IMR-90 (cell line): ENCODE results near the gene AKAP5. TPM values are rescaled to one million over a fixed set of nuclear protein-coding genes. Genes with fewer than 3 reads are reported as not detected.
A peak's percentile ranks its signal among the peaks of the same experiment; 100 is the strongest.

ENCODE experiments used
- ATAC-seq: fragments of 200-7000 bp; cut with Tn5 transposase; 2 replicates; pipeline ENCODE4 v1.9.1; 2020; ENCODE audit warnings: low read depth, mild to moderate bottlenecking, moderate library complexity
- BruUV-seq: library from RNA; stranded (reverse); fragments of 400-500 nt; replicated peaks from 2 replicates; lab custom pipeline; 2021; lab: Mats Ljungman, UMichigan
- CTCF ChIA-PET: fragments of 300-600 bp; formaldehyde crosslinking; extraction: SDS; loops from one replicate; lab custom pipeline; 2021; ENCODE audit warnings: antibody characterized with exemption; lab: Yijun Ruan, JAX
- POLR2A ChIA-PET: fragments of 300-600 bp; sonication (Branson Sonifier 250); formaldehyde crosslinking; loops from one replicate; lab custom pipeline; 2022; ENCODE audit warnings: antibody characterized with exemption; ENCODE audit not compliant: unreplicated experiment; lab: Charles Lee
- DNase-seq: peaks from one replicate; pipeline ENCODE4 v3.0.0; 2013
- H2AFZ ChIP-seq: replicated peaks from 2 replicates; pipeline ENCODE3; 2013; ENCODE audit warnings: low read length, mild to moderate bottlenecking; ENCODE audit not compliant: poor library complexity
- H2AK5ac ChIP-seq: 2 replicates; pipeline ENCODE4 v1.6.1; 2013; ENCODE audit warnings: low read depth, low read length, inconsistent platforms
- H2AK9ac ChIP-seq: replicated peaks from 2 replicates; pipeline ENCODE3; 2013; ENCODE audit warnings: mild to moderate bottlenecking, low read depth, low read length, moderate library complexity; ENCODE audit not compliant: poor library complexity
- H2BK120ac ChIP-seq: 2 replicates; pipeline ENCODE4 v1.6.1; 2013; ENCODE audit warnings: low read depth, low read length, inconsistent platforms
- H2BK15ac ChIP-seq: 3 replicates; pipeline ENCODE4 v1.6.1; 2013; ENCODE audit warnings: low read depth, low read length, inconsistent platforms
- H2BK20ac ChIP-seq: 2 replicates; pipeline ENCODE4 v1.6.1; 2013; ENCODE audit warnings: low read depth, mild to moderate bottlenecking, inconsistent platforms, low read length, moderate library complexity
- H2BK5ac ChIP-seq: 2 replicates; pipeline ENCODE4 v1.6.1; 2013; ENCODE audit warnings: mild to moderate bottlenecking, low read depth, low read length, inconsistent platforms; ENCODE audit not compliant: poor library complexity, severe bottlenecking
- H3K14ac ChIP-seq: replicated peaks from 2 replicates; pipeline ENCODE4 v1.6.1; 2013; ENCODE audit warnings: low read depth, low read length, inconsistent platforms
- H3K18ac ChIP-seq: 2 replicates; pipeline ENCODE4 v1.6.1; 2013; ENCODE audit warnings: low read depth, low read length, control low read depth
- H3K23ac ChIP-seq: 2 replicates; pipeline ENCODE4 v1.6.1; 2013; ENCODE audit warnings: low read depth, low read length, inconsistent platforms
- H3K27ac ChIP-seq: 2 replicates; pipeline ENCODE4 v1.5.1; 2013; ENCODE audit warnings: mild to moderate bottlenecking, control low read depth, low read length; ENCODE audit not compliant: insufficient read depth
- H3K27me3 ChIP-seq: 2 replicates; pipeline ENCODE4 v1.6.1; 2013; ENCODE audit warnings: low read length; ENCODE audit not compliant: control insufficient read depth, insufficient read depth
- H3K36me3 ChIP-seq: 2 replicates; pipeline ENCODE4 v1.6.1; 2013; ENCODE audit warnings: low read length, mixed read lengths; ENCODE audit not compliant: control insufficient read depth, insufficient read depth
- H3K4ac ChIP-seq: 2 replicates; pipeline ENCODE4 v1.6.1; 2013; ENCODE audit warnings: low read depth, low read length, inconsistent platforms
- H3K4me1 ChIP-seq: 2 replicates; pipeline ENCODE4 v1.6.1; 2013; ENCODE audit warnings: low read length, mixed read lengths; ENCODE audit not compliant: control insufficient read depth, insufficient read depth
- H3K4me2 ChIP-seq: 2 replicates; pipeline ENCODE4 v1.6.1; 2013; ENCODE audit warnings: low read depth, mild to moderate bottlenecking, control low read depth, low read length, moderate library complexity
- H3K4me3 ChIP-seq: 2 replicates; pipeline ENCODE4 v1.5.1; 2013; ENCODE audit warnings: low read depth, mild to moderate bottlenecking, control low read depth, low read length, moderate library complexity; ENCODE audit not compliant: insufficient read depth
- H3K56ac ChIP-seq: 2 replicates; pipeline ENCODE4 v1.6.1; 2013; ENCODE audit warnings: low read length, inconsistent platforms; ENCODE audit not compliant: insufficient read depth; ENCODE audit errors: extremely low read depth
- H3K79me1 ChIP-seq, 2 experiments: 2 replicates each; pipeline ENCODE4 v1.6.1; 2013; ENCODE audit warnings: low read length in 2 of 2, inconsistent platforms in 1 of 2, low read depth in 1 of 2
- H3K9ac ChIP-seq: 2 replicates; pipeline ENCODE4 v1.6.1; 2013; ENCODE audit warnings: low read depth, low read length, control low read depth
- H3K9me1 ChIP-seq: 2 replicates; pipeline ENCODE4 v1.6.1; 2013; ENCODE audit warnings: low read length, inconsistent platforms; ENCODE audit not compliant: insufficient read depth
- H3K9me3 ChIP-seq: 2 replicates; pipeline ENCODE4 v1.6.1; 2013; ENCODE audit warnings: low read length; ENCODE audit not compliant: control insufficient read depth, insufficient read depth
- H4K20me1 ChIP-seq: 2 replicates; pipeline ENCODE4 v1.6.1; 2013; ENCODE audit warnings: low read length, inconsistent platforms; ENCODE audit not compliant: insufficient read depth
- H4K5ac ChIP-seq: 2 replicates; pipeline ENCODE4 v1.6.1; 2013; ENCODE audit warnings: mild to moderate bottlenecking, low read depth, low read length, control low read depth
- H4K8ac ChIP-seq, 2 experiments: 2 replicates each; pipeline ENCODE4 v1.6.1; 2013; ENCODE audit warnings: low read depth in 2 of 2, low read length in 2 of 2, control low read depth in 1 of 2, inconsistent platforms in 1 of 2
- H4K91ac ChIP-seq: 2 replicates; pipeline ENCODE4 v1.6.1; 2013; ENCODE audit warnings: low read depth, low read length, inconsistent platforms; ENCODE audit not compliant: insufficient read depth
- CEBPB ChIP-seq: IDR thresholded peaks from 2 replicates; pipeline ENCODE4 v1.6.1; 2012; ENCODE audit warnings: low read depth, low read length, improper control_type of control experiment
- MAFK ChIP-seq: IDR thresholded peaks from 2 replicates; pipeline ENCODE4 v1.6.1; 2012; ENCODE audit warnings: low read depth, low read length, improper control_type of control experiment
- MAZ ChIP-seq: IDR thresholded peaks from 2 replicates; pipeline ENCODE4 v1.6.1; 2012; ENCODE audit warnings: low read depth, mild to moderate bottlenecking, low read length, improper control_type of control experiment, moderate library complexity, borderline replicate concordance
- SMC3 ChIP-seq: fragments of 150-350 bp; IDR thresholded peaks from 2 replicates; pipeline ENCODE4 v1.6.1; 2016; ENCODE audit warnings: low read depth, mild to moderate bottlenecking, antibody characterized with exemption, low read length, moderate library complexity
- WGBS, 2 experiments: methylation state at CpG; one replicate each; pipeline versions ENCODE4 v1.1.5 to v1.1.7; 2013; ENCODE audit warnings: missing lambda C conversion rate in 2 of 2; ENCODE audit not compliant: insufficient read length in 1 of 2; ENCODE audit errors: extremely low coverage in 2 of 2; 5-methylcytosine and 5-hydroxymethylcytosine counted together
- dilution Hi-C: fragments of 300-500 bp; cut with HindIII; formaldehyde crosslinking; loops from one replicate; pipeline ENCODE4 v1.14.3; 2018; ENCODE audit warnings: low sequenced_read_pairs; ENCODE audit not compliant: unreplicated experiment
- in situ Hi-C: fragments of 300-500 bp; cut with MboI; formaldehyde crosslinking; loops from 3 replicates; pipeline ENCODE4 v1.14.3; 2019; ENCODE audit warnings: low sequenced_read_pairs, inconsistent platforms, mixed read lengths
- intact Hi-C: fragments of 100-400 bp; cut with micrococcal nuclease; formaldehyde crosslinking; loops from 2 replicates; pipeline ENCODE4 v1.10.0; 2022
- polyA plus RNA-seq, 3 experiments: library from polyadenylated mRNA; depleted of rRNA; stranded (reverse); fragments of >200 nt; gene quantifications; 2 replicates each; pipeline ENCODE4 v1.2.3, GENCODE V29; 2012; ENCODE audit warnings: low replicate concordance in 1 of 3
- total RNA-seq: library from RNA; depleted of rRNA; stranded (reverse); fragments of >200 nt; gene quantifications from 2 replicates; pipeline ENCODE4 v1.2.3, GENCODE V29; 2012

The AKAP5 gene
- total and polyA plus RNA-seq, 2 of the 4 experiments (the other 2 are of a cell fraction): 0.21 to 0.72 TPM

DNA sequence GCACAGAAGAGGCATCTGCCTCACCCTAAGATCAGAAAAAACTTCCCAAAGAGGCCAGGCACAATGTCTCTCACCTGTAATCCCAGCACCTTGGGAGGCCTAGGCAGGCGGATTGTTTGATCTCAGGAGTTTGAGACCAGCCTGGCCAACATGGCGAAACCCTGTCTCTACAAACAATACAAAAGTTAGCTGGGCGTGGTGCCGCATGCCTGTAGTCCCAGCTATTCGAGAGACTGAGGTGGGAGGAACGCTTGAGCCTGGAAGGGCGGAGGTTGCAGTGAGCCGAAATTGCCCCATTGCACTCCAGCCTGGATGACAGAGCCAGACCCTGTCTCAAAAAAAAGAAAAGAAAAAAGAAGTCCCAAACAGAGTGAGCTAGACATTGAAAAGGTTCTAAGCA lies 43.7 kb downstream of the AKAP5 start:
- Histone ChIP-seq H2BK20ac (no peak overlapping the region), H4K8ac (no peak overlapping the region), H3K4me1 (peaks cover 7% of the 10 kb centered on the region), H3K9me1 (peaks cover 12% of the 10 kb centered on the region), H3K23ac (peak overlapping the region; percentile 75; the same call in 1 of the 2 replicates), H2AFZ (no peak overlapping the region), H3K4me3 (no peak overlapping the region), H3K14ac (no peak overlapping the region), H3K36me3 (no peaks in the 10 kb centered on the region), H3K9me3 (no peaks in the 10 kb centered on the region), H3K27me3 (no peaks in the 10 kb centered on the region), H3K9ac (no peak overlapping the region), H4K20me1 (peaks cover 83% of the 10 kb centered on the region), H3K56ac (no peak overlapping the region), H2AK5ac (no peak overlapping the region), H3K4ac (no peak overlapping the region), H3K79me1 (peaks cover 0 to 59% of the 10 kb centered on the region in 2 experiments; a peak in 2 of 4 replicates), H2BK5ac (no peak overlapping the region), H4K5ac (no peak overlapping the region), H2BK120ac (no peak overlapping the region), H3K27ac (no peak overlapping the region), H2AK9ac (no peak overlapping the region), H2BK15ac (no peak overlapping the region), H4K91ac (no peak overlapping the region), H3K4me2 (no peak overlapping the region), H3K18ac (no peak overlapping the region)
- TF ChIP-seq SMC3 (no peak), MAFK (no peak), MAZ (no peak), CEBPB (no peak)
- intact Hi-C loops: no loop called here
- in situ Hi-C loops: no loop called here
- dilution Hi-C loops: no loop called here
- ATAC-seq: no peak
- WGBS, 2 experiments: 92% methylated on average over 5 of the region's 8 CpGs; no CpG with 5 or more reads in 1 of the 2 experiments
- ChIA-PET POLR2A (interaction anchor here (0.6 to 1.0 kb wide), 2 partner anchors 21 to 32 kb away, joined by 3 to 5 read pairs; partner anchors contain the start of gene HSPA2), CTCF (interaction anchor here (0.7 to 1.0 kb wide), 2 partner anchors 128 to 411 kb away, joined by 3 to 4 read pairs; no protein-coding TSS in a partner anchor)
- no peak for DNase-seq
- BruUV-seq: no TSS peak
